ENCODE data around the gene NCF2.

DNA sequence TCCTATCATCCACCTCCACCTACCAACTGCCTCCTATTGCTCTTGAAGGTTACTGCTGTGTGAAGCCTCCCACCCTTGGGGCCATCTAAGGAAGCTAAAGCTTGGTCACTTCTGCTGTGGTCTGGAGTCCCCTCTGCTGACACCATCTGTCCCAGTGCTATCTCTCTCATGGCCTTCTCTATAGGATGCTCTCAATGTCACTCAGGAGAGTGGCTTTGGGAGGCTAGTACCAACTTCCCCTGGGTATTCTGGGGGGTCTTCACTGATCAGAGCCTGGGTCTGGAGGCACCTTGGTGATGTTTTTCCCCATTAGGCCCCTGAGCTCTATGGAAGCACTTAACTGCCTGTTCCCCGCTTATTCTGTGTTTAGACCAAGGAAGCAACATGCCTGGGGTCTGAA, 12.3 kb upstream of the NCF2 start:
- TF ChIP-seq EP300 (IDR thresholded peaks at IDR 0.05) (no peak), POLR2AphosphoS5 (IDR thresholded peaks at IDR 0.05) (no peak), POLR2A (IDR thresholded peaks at IDR 0.05) (no peak)
- TF ChIP-seq, protein P1, sequence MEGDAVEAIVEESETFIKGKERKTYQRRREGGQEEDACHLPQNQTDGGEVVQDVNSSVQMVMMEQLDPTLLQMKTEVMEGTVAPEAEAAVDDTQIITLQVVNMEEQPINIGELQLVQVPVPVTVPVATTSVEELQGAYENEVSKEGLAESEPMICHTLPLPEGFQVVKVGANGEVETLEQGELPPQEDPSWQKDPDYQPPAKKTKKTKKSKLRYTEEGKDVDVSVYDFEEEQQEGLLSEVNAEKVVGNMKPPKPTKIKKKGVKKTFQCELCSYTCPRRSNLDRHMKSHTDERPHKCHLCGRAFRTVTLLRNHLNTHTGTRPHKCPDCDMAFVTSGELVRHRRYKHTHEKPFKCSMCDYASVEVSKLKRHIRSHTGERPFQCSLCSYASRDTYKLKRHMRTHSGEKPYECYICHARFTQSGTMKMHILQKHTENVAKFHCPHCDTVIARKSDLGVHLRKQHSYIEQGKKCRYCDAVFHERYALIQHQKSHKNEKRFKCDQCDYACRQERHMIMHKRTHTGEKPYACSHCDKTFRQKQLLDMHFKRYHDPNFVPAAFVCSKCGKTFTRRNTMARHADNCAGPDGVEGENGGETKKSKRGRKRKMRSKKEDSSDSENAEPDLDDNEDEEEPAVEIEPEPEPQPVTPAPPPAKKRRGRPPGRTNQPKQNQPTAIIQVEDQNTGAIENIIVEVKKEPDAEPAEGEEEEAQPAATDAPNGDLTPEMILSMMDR (IDR thresholded peaks at IDR 0.05): no peak
